Neural crest cell (in vitro differentiated cells): ENCODE data around the gene PRELID3B. TPM values are rescaled to one million over a fixed set of nuclear protein-coding genes. Genes with fewer than 3 reads are reported as not detected.

Experiments used
- DNase-seq: peaks from one replicate; pipeline ENCODE4 v3.0.0; 2021; ENCODE audit warnings: low read depth, mixed read lengths, low spot score
- H3K27ac Mint-ChIP-seq: one replicate; pipeline ENCODE4 v1.8.0; 2021; ENCODE audit warnings: mild to moderate bottlenecking, mixed read lengths; ENCODE audit not compliant: unreplicated experiment
- H3K27me3 Mint-ChIP-seq: 2 replicates; pipeline ENCODE4 v1.8.0; 2021; ENCODE audit warnings: low read depth, mild to moderate bottlenecking, mixed read lengths
- H3K36me3 Mint-ChIP-seq: 2 replicates; pipeline ENCODE4 v1.8.0; 2021; ENCODE audit warnings: low read depth, mild to moderate bottlenecking, mixed read lengths
- H3K4me1 Mint-ChIP-seq: 2 replicates; pipeline ENCODE4 v1.8.0; 2021; ENCODE audit warnings: mixed read lengths
- H3K4me3 Mint-ChIP-seq: one replicate; pipeline ENCODE4 v1.8.0; 2021; ENCODE audit warnings: mild to moderate bottlenecking, mixed read lengths
- H3K9me3 Mint-ChIP-seq: 2 replicates; pipeline ENCODE4 v1.8.0; 2021; ENCODE audit warnings: mixed read lengths
- total RNA-seq: library from RNA; stranded (reverse); gene quantifications from 2 replicates; pipeline ENCODE4 v1.2.1, GENCODE V29; 2021
- TF ChIP-seq, protein P1 (sequence below): fragments of 200-600 bp; sonication (generic); conservative IDR thresholded peaks from 2 replicates; pipeline ENCODE4 v1.5.0; 2021; ENCODE audit warnings: antibody characterized with exemption, mild to moderate bottlenecking

Gene PRELID3B
- total RNA-seq, 1 donor from 2014 or later, result 45.3 TPM

DNA sequence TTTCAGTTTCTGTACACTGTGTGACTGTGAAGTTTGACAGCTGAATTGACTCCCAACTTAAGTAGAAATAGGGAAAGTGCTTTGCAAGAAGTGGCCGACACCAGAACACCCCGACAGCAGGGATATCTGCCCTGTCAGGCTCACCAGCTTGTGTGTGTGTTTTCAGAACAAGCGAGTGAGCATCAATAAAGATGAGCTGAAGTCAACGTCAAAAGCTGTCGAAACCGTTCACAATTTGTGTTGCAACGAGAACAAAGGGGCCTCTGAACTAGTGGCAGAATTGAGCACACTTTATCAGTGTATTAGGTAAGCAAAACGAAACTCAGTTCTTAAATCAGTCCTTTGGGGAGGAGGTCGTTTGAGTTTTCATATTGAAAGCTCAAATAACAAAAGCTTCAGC is 50.9 kb downstream of the PRELID3B start:
- TF ChIP-seq, protein P1, sequence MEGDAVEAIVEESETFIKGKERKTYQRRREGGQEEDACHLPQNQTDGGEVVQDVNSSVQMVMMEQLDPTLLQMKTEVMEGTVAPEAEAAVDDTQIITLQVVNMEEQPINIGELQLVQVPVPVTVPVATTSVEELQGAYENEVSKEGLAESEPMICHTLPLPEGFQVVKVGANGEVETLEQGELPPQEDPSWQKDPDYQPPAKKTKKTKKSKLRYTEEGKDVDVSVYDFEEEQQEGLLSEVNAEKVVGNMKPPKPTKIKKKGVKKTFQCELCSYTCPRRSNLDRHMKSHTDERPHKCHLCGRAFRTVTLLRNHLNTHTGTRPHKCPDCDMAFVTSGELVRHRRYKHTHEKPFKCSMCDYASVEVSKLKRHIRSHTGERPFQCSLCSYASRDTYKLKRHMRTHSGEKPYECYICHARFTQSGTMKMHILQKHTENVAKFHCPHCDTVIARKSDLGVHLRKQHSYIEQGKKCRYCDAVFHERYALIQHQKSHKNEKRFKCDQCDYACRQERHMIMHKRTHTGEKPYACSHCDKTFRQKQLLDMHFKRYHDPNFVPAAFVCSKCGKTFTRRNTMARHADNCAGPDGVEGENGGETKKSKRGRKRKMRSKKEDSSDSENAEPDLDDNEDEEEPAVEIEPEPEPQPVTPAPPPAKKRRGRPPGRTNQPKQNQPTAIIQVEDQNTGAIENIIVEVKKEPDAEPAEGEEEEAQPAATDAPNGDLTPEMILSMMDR, result no peak
- no peak overlapping the region for H3K4me3 Mint-ChIP-seq
- H3K27ac Mint-ChIP-seq, result no peak overlapping the region
- no peaks in the 10 kb centered on the region for H3K9me3 Mint-ChIP-seq
- DNase-seq, result no peak
- H3K27me3 Mint-ChIP-seq, result no peaks in the 10 kb centered on the region
- peaks cover 3% of the 10 kb centered on the region for H3K4me1 Mint-ChIP-seq
- H3K36me3 Mint-ChIP-seq, result peaks cover 22% of the 10 kb centered on the region

DNA sequence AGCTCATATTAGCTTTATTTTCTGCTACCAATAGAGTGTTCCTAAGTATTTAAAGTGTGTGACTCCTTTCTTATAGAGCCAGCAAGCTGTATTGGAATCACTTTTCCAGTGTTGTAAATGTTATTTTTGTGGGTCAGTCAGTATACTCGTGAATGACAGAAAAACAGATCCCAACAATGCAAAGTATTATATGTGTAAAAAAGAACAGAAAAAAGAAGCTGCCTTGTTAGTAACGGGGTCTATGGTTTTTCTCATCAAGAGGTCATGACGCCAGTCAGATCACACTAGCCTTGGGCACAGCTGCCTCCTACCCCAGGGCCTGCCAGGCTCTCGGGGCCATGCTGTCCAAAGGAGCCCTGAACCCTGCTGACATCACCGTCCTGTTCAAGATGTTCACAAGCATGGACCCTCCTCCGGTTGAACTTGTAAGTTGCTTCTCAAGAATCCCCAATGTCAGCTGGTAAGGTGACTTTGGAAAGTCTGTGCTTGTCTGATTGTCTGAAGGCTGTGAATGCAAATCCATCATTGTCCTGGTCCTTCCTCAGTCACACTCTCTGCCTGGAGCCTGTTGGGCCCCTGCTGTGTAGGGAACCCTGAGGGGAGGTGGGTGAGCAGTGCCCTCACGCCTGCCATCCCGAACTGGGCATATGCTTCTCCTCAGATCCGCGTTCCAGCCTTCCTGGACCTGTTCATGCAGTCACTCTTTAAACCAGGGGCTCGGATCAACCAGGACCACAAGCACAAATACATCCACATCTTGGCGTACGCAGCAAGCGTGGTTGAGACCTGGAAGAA is 51.7 kb downstream of the PRELID3B start:
- Mint-ChIP-seq H3K9me3 (no peaks in the 10 kb centered on the region), H3K27me3 (no peaks in the 10 kb centered on the region), H3K4me1 (peaks cover 4% of the 10 kb centered on the region), H3K36me3 (peaks cover 24% of the 10 kb centered on the region), H3K27ac (peak overlapping the region; percentile 57), H3K4me3 (no peak overlapping the region)
- TF ChIP-seq, protein P1, result no peak
- DNase-seq, result no peak

DNA sequence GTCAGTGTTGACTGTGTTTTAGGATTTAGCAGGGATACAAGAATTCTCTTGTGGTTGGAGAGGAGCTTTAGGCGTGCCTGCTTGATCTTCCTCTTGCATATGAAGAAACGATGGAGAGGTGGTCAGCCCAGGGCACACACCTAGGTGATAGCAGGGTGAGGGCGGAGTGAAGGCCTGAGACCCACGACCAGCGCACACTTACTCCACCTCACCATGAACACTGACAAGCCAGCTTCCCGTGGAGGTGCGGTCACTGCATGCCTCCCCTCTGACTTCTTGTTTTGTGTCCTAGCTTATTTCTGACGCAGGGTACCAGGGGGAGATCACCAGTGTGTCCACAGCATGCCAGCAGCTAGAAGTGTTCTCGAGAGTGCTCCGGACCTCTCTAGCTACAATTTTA is 53.4 kb downstream of the PRELID3B start:
- H3K4me1 Mint-ChIP-seq, result peaks cover 14% of the 10 kb centered on the region
- DNase-seq, result no peak
- TF ChIP-seq, protein P1, result no peak
- no peak overlapping the region for H3K4me3 Mint-ChIP-seq
- no peak overlapping the region for H3K27ac Mint-ChIP-seq
- H3K36me3 Mint-ChIP-seq, result peaks cover 20% of the 10 kb centered on the region
- H3K27me3 Mint-ChIP-seq, result no peaks in the 10 kb centered on the region
- H3K9me3 Mint-ChIP-seq, result no peaks in the 10 kb centered on the region

DNA sequence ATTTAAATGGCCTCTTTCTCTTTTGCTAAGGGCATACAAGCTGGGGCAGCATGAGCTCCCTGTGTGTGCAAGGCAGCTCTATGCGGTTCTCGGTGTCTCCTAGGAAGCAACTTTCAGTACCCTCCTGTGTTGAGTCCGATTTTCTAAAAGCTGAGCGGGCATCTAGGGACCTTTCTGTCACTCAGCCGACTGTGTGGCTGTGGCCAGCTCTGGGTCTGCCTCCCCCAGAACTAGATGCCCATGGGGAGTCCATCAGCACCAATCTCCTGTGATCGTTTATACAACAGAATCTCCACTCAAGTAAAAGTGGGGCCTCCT is 54.1 kb downstream of the PRELID3B start:
- H3K27ac Mint-ChIP-seq, result no peak overlapping the region
- no peak overlapping the region for H3K4me3 Mint-ChIP-seq
- peaks cover 20% of the 10 kb centered on the region for H3K4me1 Mint-ChIP-seq
- peaks cover 17% of the 10 kb centered on the region for H3K36me3 Mint-ChIP-seq
- H3K9me3 Mint-ChIP-seq, result no peaks in the 10 kb centered on the region
- no peak for DNase-seq
- no peaks in the 10 kb centered on the region for H3K27me3 Mint-ChIP-seq
- TF ChIP-seq, protein P1, result no peak

DNA sequence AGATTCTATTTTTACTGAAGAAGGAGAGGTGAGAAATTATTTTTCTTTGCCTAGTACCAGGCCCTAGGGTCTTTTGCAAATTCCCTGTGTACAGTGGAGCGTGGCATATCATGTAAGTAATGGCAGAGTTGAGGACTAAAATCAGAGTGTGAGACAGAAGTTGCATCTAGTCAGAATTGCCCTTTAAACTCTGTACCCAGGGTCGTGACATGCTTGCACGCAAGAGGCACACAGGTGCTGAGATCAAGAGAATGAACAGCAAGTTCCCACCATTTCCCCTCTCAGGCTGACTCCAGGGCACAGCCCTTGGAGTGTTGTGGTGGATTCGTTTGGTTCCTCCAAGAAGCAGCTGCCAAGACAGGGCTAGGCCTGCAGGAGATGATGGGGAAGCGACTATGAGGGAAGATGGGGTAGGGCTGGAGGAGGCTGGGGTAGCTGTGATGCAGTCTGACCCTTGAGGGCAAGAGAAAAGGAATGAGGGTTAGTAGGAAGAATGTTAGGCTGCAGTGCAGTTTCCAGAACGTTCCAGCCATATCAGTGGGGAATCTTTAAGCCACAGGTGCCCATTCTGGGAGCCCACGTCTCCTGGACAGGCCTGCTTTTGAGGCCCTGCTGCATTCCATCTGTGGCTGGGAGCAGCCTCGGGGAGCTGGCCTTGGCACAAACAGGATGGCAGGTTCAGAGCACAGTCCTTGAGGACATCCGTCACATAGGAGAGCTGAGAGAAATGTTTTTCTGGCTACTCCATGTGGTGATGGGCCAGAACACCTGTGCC is 54.6 kb downstream of the PRELID3B start:
- Mint-ChIP-seq H3K27ac (no peak overlapping the region), H3K4me3 (no peak overlapping the region), H3K36me3 (peaks cover 17% of the 10 kb centered on the region), H3K4me1 (peaks cover 21% of the 10 kb centered on the region), H3K27me3 (no peaks in the 10 kb centered on the region), H3K9me3 (no peaks in the 10 kb centered on the region)
- DNase-seq, result no peak
- TF ChIP-seq, protein P1, result no peak
